ENCODE results near the gene RGS3.
"Not testable (repeated sequence)": the region's sequence is repeated elsewhere in the genome, so short reads cannot be mapped to it uniquely, and the experiment has no call there.

RGS3 gene

DNA sequence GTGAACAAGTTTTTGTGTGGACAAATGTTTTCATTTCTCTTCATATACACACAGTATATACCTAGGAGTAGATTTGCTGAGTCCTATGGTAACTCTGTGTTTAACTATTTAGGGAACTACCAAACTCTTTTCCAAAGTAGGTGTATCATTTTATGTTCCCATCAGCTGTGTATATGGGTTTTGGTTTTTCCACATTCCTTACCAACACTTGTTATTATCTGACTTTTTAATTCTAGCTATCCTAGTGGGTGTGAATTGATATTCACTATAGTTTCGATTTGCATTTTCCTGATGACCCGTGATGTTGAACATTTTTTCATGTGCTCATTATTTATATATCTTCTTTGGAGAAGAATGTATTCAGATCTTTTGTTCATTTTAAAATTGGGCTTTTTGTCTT is 3.7 kb downstream of the RGS3 start:
- no peak for DNase-seq

DNA sequence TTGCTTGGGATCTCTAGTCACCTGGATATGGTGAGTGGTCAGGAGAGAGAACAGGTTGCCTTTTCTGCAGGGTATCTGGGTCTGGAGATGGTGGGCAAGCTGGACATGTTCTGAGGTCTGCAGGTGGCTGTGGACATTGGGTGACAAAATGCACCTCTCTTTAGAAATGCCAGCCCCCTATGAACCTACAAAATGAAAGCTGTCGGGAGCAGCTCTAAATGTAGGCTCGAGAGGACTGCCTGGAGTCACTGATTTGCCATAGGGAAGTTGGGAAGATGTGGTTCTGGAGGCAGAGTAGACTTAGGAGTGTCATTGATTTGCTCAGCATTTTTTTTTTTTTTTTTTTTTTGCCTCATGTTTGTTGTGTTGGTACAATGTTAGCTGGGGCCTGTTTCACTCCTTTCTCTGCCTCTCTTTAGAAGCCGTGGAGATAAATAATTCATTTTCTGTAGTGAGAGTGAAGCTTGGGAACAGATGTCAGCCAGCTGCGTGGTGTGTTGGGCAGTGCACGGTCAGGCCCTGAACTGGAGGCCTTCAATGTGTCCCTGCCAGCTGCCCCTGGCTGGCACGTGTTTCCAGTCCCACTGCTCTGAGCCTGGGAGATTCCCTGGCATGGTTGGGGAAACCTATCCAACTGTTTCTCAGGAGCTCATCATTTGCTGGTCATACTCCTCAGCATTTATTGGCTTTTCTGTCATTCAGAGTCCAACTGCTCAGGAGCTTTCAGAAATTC is 5.4 kb downstream of the RGS3 start:
- DNase-seq, result no peak

DNA sequence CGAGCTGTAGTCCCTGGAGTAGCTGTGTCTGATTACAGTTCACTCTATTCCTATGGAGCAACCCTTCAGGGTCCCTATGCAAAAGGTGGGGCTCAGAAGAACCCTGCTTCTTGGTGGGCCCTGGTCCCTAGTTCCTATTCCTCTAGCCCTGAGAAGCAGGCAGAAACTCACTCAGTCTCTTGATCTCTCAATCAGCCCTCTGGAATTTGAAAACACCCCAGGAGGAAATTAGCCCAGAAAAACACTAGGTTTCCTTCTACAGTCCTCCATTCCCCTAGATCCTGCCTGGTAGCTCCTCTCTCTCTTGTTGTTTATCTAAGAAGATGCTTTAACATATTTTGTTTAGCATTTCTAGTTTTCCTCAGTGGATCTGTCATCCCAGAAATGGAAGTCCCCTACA is 7.6 kb downstream of the RGS3 start:
- DNase-seq, result no peak

DNA sequence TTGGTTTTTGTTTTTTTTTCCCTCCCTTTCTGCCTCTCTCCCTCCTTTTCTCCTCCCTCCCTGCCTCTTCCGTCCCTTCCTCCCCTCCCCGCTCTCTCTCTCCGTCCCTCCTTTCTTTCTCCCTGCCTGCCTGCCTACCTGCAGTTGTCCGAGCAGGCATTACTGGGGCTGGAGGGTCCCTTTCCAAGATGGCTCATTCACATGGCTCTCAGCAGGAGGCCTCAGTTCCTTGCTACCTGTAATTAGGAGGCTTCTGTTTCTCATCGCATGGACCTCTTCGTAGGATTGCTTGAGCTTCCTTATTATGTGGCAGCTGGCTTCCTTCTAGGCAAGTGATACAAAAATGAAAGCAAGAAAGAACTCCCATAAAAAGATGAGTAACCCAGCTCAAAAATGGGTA is 8.0 kb downstream of the RGS3 start:
- DNase-seq, result no peak

DNA sequence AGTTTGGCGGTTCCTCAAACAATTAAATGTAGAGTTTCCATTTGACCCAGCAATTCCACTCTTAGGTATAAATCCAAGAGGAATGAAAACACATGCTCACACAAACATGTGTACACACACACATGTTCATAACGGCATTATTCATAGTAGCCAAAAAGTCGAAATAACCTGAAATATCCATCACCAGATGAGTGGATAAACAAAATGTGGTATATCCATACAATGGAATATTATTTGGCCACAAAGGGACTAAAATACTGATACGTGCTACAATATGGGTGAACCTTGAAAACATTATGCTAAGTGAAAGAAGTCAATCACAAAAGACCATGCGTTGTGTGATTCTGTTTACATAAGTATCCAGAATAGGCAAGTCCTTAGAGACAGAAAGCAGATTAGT is 8.7 kb downstream of the RGS3 start:
- DNase-seq, result no peak

DNA sequence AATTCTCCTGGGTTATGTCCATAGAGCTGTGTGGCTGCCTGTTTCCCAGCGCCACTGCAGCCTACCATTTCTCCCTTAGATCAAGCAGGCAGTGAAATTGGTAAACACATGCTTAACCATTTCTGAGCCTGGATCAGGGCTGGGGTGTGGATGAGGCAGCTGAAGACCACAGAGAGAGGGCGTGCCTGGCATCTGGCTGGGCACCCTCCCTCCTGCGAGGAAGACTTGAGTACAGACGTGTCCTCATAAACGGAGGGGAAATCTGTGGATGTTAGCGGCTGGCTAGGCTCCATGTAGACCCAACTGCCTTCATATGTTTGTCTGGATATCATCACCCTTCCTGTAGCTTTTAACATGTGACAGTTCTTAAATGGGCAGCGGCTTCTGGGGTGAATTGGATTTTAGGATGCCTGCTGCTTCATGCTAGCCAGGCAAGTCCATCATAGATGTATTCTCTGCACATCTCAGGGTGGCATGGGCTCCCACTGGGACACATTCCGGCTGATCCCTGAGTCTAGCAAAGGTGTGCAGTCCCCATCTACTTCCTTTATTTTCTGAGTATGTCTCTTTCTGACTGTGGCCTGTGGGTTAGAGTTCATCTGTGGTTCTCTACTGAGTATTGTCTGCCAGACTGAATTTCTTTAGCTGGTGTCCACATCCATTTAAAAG is 11.0 kb downstream of the RGS3 start:
- no peak for DNase-seq

DNA sequence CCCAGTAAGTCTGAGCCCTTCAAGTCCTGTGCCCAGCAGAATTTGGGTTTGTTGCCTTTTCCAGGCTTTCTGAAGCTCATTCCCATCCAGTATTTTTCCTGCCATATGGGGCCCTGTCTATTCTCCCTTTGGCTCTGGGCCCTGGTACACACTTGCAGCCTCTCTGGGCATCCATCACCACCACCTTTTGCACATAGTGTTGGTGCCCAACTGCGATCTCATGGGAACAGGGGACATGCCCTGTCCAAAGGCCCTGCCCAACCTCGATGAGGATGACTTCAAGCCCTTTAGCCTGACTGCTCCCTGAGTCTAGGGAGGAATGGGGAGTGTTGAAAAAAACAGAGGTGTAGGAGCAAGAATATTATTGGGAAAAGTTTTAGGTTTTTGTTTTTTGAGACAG is 11.5 kb downstream of the RGS3 start:
- no peak for DNase-seq

DNA sequence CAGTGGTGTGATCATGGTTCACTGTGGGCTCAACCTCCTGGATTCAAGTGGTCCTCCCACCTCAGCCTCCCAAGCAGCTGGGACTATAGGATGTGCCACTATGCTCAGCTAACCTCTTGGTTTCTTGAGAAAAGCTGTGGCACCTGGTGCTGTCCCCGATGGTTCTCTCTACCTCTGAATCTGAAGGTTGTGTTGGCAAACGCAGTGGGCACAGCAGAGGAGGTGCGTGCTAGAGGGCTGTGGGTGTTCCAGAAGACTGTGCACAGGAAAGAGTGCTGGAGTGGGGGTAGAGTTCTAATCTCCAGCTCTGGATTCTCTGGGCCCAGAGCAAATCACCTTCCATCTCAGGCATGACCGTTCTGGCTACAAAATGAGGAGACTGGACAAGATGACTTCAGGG is 12.5 kb downstream of the RGS3 start:
- DNase-seq, result no peak

DNA sequence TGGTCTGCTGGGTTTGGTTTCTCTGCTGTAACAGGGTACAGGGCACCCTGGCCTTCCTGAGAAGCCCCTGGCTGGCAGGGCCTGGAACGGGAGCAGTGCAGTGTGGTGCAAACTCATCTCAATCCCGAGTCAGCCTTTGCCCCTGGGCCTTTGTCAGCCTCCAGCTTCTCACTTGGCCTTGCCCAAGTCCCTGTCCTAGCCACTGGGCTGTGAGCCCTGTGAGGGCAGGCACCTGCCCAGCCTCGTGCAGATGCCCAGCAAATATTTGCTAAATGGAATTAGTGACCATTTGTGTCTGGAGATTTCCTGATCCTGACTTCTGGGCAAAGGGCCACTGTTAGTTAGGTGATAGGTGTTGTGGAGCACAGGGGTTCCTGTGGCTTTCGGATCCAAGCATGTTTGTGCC is 13.0 kb downstream of the RGS3 start:
- no peak for DNase-seq

DNA sequence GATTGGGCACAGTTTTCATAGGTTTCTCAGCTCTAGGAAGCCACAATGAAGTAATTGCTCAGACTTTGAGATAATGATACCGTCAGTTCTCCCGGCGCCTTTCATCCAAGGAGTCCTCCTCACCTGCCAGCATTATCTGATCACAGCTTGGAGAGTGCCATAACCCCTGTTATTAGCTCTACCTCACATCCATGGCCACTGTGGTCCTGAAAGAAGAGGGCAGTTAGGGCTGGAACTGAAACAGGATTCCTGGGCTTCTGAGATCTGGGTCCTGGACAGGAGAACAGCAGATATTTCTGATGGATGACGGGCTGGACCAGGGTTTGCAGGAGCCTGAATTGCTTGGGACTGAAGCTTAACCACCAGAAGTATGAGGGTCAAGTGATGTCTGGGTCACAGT is 13.5 kb downstream of the RGS3 start:
- DNase-seq, result no peak

DNA sequence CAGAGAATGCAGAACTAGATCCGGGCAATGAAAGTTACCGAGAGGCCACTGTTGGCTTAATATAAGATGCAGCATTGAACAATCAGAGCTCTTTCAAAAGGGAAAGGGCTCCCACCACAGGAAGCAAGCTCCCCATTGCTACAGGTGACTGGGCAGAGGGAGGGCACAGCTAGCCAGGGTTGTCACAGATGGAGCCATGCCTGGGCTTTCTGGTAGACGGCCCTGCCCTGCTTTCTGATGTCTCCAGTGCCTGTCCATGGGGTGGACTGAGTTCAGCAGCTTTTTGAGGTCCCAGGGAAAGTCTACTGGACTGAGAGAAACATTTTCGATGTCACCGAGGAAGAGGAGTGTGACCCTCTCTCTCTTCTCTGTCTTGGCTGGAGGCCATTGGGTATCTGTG is 14.1 kb downstream of the RGS3 start:
- no peak for DNase-seq

DNA sequence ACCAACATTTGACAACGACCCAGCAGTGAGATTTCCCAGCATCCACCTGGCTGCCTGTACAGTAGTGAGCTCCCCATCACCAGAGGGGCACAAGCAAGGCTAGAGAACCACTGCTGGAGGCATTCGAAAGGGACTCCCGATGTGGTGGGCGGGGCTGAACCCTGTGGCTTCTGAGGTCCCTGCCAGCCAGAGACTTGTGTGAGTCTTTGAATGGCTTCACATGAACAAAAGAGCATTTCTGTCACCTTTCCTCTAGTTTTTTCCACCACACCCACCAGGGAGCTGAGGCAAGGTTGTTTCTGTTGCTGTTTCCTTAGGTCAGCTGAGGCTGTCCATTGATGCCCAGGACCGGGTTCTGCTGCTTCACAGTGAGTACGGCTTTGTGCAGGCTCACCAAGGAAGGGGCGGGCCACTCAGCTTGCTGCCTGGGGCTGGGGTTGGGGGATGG is 15.7 kb downstream of the RGS3 start:
- DNase-seq, result no peak

DNA sequence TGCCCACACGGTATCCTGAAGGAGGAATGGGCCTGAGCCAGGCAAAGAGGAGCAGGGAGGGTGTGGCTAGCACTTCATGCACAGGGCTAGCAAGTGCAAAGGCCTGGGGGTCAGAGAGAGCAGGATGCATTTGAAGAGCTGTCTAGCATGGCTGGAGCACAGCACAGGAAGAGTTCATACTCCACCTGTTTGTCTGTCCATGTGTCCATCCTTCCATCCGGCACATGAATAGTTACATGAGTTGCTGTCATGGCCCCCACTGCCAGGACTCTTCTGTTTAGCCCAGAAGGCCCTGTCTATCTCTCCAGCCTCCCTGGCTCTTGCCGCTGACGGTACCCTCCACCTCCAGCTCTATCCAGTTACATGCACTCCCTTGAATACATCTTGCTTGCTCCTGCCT is 17.1 kb downstream of the RGS3 start:
- no peak for DNase-seq

DNA sequence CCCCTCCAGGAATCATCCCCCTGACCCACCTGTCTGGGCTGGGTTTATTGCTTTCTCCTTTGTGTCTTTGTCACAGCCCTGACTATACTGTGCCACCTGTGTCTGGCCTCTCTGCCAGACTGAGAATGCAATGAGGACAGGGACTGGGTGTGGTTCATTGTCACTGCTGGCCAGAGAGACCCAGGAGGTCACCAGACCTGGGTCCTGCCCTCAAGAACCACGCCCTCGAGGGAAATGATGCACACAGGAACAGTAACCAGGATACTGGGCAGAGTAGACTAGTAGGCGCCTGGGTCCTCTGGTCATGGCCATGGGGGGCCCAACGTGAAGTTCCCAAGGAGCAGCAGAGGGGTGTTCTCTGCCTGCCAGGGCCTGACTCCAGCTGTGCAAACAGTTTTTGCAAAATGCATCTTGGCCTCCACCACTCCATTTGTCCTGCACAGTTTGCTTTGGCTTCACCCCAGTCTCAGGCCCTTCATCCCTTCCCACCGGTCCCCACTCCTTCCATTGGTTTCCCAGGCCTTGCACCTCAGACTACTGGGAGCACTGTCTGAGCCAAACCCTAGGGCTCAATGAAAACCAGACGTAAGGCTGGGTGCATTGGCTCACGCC is 17.8 kb downstream of the RGS3 start:
- peak; percentile 15 for DNase-seq

DNA sequence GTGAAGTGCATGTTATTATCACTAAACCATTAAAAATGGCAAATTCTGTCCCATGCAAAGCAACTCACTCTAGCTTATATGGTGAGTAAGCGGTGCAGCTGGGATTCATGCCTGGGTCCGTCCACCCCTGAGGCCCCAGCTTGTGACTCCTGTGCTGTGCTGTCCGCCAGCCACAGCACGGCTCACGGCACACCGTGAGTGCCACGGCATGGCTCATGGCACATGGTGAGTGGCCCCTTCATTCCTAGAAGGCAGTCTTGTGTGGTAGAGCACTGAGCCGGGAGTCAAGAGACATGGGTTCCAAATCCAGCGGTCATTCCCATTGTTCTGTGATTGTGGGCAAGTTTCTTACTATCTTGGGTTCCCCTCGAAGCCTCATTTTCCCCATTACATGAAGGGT is 18.8 kb downstream of the RGS3 start:
- no peak for DNase-seq

DNA sequence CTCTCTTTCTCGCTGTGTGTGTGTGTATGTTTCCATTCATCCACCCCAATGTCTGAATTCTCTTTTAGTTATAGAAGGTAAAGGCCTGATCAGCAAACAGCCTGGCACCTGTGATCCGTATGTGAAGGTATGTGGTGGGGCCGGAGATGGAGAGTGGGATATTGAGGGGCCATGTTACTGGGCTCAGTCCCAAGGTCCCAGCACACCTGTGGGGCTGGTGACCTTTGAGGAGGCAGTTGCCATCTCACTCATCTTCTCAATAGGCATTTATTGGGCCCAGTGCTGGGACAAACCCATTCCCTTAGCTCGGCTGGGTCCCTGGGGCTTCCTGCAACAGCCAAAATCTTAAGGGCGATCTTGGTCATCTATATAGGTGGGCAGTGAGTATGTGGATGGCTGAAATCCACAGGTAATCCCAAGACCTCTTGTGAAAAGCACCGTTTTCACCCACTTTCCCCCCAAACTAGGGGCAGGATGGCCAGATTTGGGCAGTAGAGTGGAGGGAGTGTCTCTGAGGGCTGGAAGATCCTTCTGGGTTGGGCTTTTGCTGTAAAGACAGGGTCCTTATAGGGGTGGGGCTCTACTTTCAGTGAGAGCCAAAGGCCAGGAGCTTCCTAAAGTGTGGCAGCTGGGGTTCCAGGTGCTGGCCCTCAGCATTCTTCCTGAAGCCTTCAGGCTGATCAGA is 19.6 kb downstream of the RGS3 start:
- DNase-seq, result no peak

DNA sequence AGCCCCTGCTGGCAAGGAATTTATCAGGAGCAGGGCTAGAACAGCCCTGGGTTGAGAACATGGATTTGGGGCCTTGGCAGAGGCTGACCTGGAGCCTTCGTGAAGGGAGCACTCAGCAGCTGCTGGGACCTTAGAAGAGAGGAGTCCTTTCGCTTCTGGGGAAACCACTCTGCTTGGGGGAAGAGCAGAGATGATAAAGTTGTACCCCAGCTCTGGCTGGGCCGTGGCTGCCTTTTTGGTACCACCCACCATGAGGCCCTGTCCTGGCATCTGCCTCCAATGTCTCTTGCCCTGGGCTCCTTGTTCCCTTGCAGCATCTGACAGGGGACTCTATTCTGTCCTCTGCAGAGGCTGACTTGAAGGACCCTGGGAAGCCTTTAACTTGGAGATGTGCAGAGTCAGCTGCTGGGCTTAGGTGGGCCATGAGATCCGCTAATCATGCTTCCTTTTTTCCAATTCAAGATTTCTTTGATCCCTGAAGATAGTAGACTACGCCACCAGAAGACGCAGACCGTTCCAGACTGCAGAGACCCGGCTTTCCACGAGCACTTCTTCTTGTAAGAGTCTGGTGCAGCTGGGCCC is 20.2 kb downstream of the RGS3 start:
- DNase-seq, result no peak

DNA sequence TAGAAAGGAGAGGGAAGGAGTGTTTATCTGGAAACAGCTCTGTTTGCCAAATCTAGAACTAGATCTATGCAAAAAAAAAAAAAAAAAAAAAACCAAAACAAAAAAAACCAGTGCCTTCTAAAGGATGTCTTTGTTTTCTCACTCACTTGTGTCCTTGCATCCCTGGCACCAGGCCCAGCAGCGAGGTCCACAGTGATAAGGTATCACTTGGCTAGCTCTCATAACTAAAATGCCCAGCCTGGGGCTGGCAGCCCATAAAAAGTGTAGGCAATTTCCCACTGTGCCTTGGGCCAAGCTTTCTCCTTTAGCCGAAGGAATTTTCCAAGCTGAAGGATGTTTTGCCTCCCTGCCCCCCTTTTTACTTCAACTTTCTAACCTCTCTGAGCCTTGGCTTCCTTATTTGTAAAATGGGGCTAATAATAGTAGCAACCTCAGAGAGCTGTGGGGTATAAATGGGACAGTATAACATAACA is 20.8 kb downstream of the RGS3 start:
- peak; percentile 23 for DNase-seq

DNA sequence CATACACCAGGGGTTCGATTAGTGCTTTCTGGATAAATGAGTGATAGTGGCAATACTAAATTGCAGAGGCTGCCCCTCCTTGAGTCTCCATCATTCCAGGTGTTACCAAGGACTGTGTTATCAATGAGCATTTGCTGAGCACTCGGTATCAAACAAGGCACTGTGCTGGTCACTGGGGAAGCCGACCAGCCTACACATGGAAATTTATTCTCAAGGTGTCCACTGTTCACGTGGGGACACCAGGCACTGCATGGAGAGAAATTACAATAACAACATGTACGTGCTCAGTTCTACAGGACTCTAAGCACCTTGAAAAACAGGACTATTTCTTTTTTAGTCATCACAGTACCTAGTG is 22.2 kb downstream of the RGS3 start:
- no peak for DNase-seq

DNA sequence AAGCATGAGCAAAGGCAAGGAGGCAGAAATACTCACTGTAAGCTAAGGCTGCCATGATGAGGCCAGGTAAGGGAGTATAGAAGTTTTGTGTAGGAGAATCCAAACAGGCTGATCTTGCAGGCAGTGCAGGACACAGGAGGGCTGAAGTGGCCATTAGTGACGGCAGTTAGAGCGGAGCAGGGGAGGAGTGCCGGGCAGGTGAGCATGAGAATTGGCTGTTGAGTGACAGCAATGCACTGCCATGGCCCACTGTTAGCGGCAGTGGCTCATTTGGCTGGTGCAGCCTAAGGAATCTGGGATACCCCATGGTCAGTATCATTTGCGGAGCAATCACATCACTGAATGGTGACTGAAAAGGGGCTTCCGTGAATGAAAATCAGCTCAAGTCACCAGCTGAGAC is 22.8 kb downstream of the RGS3 start:
- no peak for DNase-seq

DNA sequence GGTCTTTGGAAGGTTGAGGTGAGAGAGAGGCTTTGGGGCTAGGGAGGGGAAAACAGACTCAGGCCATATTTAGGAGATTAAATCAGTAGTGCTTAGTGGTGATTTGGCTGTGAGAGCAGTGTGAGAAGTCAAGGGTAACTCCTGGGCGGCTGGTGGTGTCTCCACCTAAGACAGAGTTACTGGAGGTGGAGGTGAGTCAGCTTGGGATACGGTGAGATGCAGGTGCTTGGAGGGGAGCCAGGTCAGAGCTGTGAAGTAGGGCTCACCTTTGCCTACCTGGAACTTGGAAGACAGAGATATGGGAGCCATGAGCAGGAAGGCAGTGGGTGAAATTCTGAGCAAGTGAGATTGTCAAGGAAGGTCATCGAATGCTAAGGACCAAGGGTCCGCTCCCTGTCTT is 24.5 kb downstream of the RGS3 start:
- DNase-seq, result no peak

DNA sequence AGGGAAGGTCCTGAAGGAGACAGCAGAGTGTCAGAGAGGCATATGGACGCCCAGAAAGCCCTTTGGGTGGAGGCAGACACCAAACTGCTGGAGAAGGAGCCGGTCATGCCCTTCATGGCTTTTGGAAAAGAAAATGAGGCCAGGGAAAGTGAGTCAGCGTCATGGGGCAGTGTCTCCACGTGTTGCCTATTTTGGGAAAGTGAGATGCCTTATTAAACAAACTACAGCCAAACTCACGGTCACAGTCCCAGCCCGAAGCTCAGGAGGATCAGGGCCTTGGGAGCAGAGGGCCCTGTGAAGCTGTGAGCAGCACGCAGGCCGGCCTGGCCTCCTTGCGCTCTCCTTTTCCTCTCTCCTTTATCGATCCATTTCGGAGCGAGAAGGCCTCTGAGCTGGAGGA is 25.0 kb downstream of the RGS3 start:
- no peak for DNase-seq

DNA sequence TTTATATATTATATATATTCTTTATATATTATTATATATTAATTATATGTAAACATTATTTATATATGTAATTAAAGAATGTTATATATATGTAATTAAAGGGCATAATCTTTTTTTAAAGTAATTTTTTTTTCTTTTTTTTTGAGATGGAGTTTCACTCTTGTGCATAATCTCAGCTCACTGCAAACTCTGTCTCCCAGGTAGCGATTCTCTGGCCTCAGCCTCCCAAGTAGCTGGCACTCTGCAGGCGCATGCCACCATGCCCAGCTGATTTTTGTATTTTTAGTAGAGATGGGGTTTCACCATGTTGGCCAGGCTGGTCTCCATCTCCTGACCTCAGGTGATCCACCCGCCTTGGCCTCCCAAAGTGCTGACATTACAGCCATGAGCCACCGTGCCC is 27.6 kb downstream of the RGS3 start:
- not testable (repeated sequence) for DNase-seq

Data from DMS153 (cell line).